ENCODE results near the gene MTMR3. TPM values are rescaled to one million over a fixed set of nuclear protein-coding genes. Genes with fewer than 3 reads are reported as not detected.

Gene MTMR3
- total and polyA plus RNA-seq, 2 donors (not counting 1 experiment from before 2014, with no cell fraction given): 31.7 to 67.8 TPM

DNA sequence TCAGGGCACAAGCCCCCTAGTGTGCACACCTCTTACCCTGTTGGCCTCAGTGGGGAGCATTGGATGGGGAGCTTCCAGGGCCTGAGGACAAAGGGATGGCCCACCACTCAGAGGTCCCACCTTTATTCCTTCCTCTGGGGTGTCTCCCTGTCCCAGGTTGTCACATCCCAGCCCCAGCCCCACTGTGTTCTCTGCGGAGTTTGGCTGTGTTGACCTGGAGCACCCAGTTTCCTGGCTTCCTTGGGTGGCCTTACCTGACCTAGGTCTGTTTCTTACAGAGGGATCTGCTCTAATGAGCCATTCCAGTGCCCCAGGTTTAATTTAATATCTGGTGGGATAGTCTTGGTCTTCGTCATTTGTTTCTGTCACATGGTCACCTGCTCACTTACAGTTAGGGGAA, 158.5 kb downstream of the MTMR3 start:
- TF ChIP-seq, protein P1, sequence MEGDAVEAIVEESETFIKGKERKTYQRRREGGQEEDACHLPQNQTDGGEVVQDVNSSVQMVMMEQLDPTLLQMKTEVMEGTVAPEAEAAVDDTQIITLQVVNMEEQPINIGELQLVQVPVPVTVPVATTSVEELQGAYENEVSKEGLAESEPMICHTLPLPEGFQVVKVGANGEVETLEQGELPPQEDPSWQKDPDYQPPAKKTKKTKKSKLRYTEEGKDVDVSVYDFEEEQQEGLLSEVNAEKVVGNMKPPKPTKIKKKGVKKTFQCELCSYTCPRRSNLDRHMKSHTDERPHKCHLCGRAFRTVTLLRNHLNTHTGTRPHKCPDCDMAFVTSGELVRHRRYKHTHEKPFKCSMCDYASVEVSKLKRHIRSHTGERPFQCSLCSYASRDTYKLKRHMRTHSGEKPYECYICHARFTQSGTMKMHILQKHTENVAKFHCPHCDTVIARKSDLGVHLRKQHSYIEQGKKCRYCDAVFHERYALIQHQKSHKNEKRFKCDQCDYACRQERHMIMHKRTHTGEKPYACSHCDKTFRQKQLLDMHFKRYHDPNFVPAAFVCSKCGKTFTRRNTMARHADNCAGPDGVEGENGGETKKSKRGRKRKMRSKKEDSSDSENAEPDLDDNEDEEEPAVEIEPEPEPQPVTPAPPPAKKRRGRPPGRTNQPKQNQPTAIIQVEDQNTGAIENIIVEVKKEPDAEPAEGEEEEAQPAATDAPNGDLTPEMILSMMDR (IDR thresholded peaks at IDR 0.05): no peak
- no peak for TF ChIP-seq EZH2 (IDR thresholded peaks at IDR 0.05; ENCODE audit: borderline replicate concordance, insufficient read depth, low read depth, low read length, poor library complexity, severe bottlenecking)
- no peak overlapping the region for H3K27ac Mint-ChIP-seq
- Histone ChIP-seq H3K4me1 (ENCODE audit: control insufficient read depth in 2 of 2, insufficient read depth in 2 of 2, low read length in 2 of 2) (no peaks in the 10 kb centered on the region), H4K20me1 (ENCODE audit: control insufficient read depth, insufficient read depth, low read length, poor library complexity, severe bottlenecking) (no peaks in the 10 kb centered on the region), H3K79me2 (ENCODE audit: control insufficient read depth, insufficient read depth, low read length) (no peaks in the 10 kb centered on the region), H2AFZ (ENCODE audit: insufficient read depth, low read depth, low read length, poor library complexity, severe bottlenecking) (no peak overlapping the region), H3K4me2 (replicated peaks; ENCODE audit: low read depth, low read length, poor library complexity, severe bottlenecking) (no peak overlapping the region), H3K27ac (ENCODE audit: low read length in 2 of 2) (no peak overlapping the region), H3K9me3 (ENCODE audit: control extremely low read depth in 1 of 3, control insufficient read depth in 2 of 3, insufficient read depth in 1 of 3, low read length in 2 of 3) (peaks cover 0 to 5% (median 0%) of the 10 kb centered on the region in 3 donors), H3K9ac (ENCODE audit: low read length) (no peak overlapping the region), H3K4me3 (ENCODE audit: control extremely low read depth in 1 of 5, extremely low read depth in 1 of 5, insufficient read depth in 1 of 5, low read depth in 2 of 5, low read length in 4 of 5) (no peak overlapping the region), H3K27me3 (replicated peaks in 1 of 4; ENCODE audit: control extremely low read depth in 1 of 4, control insufficient read depth in 3 of 4, insufficient read depth in 4 of 4, low read length in 3 of 4) (no peaks in the 10 kb centered on the region), H3K36me3 (replicated peaks in 1 of 2; ENCODE audit: control extremely low read depth in 1 of 2, control insufficient read depth in 1 of 2, extremely low read depth in 1 of 2, insufficient read depth in 2 of 2, low read length in 1 of 2) (no peaks in the 10 kb centered on the region)
- WGBS (ENCODE audit: insufficient coverage): 79% methylated on average over 2 of the region's 2 CpGs
- ChIA-PET POLR2A (no interaction called here), CTCF (no interaction called here)
- no peak overlapping the region for H3K4me3 Mint-ChIP-seq
- ATAC-seq (ENCODE audit: low read depth) (no peak), DNase-seq (no peak)
- no peaks in the 10 kb centered on the region for H3K9me3 Mint-ChIP-seq (ENCODE audit: insufficient read depth)
- intact Hi-C loops (cut with micrococcal nuclease): no loop called here
- peaks cover 3% of the 10 kb centered on the region for H3K27me3 Mint-ChIP-seq
- H3K4me1 Mint-ChIP-seq: no peaks in the 10 kb centered on the region

- WGBS (ENCODE audit: insufficient coverage): 92% methylated on average over 1 of the region's 2 CpGs
- Mint-ChIP-seq H3K27ac (no peak overlapping the region), H3K9me3 (ENCODE audit: insufficient read depth) (no peaks in the 10 kb centered on the region), H3K4me1 (no peaks in the 10 kb centered on the region), H3K27me3 (peaks cover 3% of the 10 kb centered on the region), H3K4me3 (no peak overlapping the region)
- no peak for TF ChIP-seq EZH2 (IDR thresholded peaks at IDR 0.05; ENCODE audit: borderline replicate concordance, insufficient read depth, low read depth, low read length, poor library complexity, severe bottlenecking)
- TF ChIP-seq, protein P1 (IDR thresholded peaks at IDR 0.05): no peak
- intact Hi-C loops (cut with micrococcal nuclease): no loop called here
- Histone ChIP-seq H3K9me3 (ENCODE audit: control extremely low read depth in 1 of 3, control insufficient read depth in 2 of 3, insufficient read depth in 1 of 3, low read length in 2 of 3) (peaks cover 0 to 5% (median 0%) of the 10 kb centered on the region in 3 donors), H3K4me3 (ENCODE audit: control extremely low read depth in 1 of 5, extremely low read depth in 1 of 5, insufficient read depth in 1 of 5, low read depth in 2 of 5, low read length in 4 of 5) (no peak overlapping the region), H3K4me1 (ENCODE audit: control insufficient read depth in 2 of 2, insufficient read depth in 2 of 2, low read length in 2 of 2) (peaks cover 0 to 2% of the 10 kb centered on the region in 2 donors), H4K20me1 (ENCODE audit: control insufficient read depth, insufficient read depth, low read length, poor library complexity, severe bottlenecking) (no peaks in the 10 kb centered on the region), H3K79me2 (ENCODE audit: control insufficient read depth, insufficient read depth, low read length) (no peaks in the 10 kb centered on the region), H3K36me3 (replicated peaks in 1 of 2; ENCODE audit: control extremely low read depth in 1 of 2, control insufficient read depth in 1 of 2, extremely low read depth in 1 of 2, insufficient read depth in 2 of 2, low read length in 1 of 2) (no peaks in the 10 kb centered on the region), H3K4me2 (replicated peaks; ENCODE audit: low read depth, low read length, poor library complexity, severe bottlenecking) (no peak overlapping the region), H3K27ac (ENCODE audit: low read length in 2 of 2) (no peak overlapping the region), H3K27me3 (replicated peaks in 1 of 4; ENCODE audit: control extremely low read depth in 1 of 4, control insufficient read depth in 3 of 4, insufficient read depth in 4 of 4, low read length in 3 of 4) (no peaks in the 10 kb centered on the region), H2AFZ (ENCODE audit: insufficient read depth, low read depth, low read length, poor library complexity, severe bottlenecking) (no peak overlapping the region), H3K9ac (ENCODE audit: low read length) (no peak overlapping the region)
- CTCF ChIA-PET: no interaction called here
- DNase-seq (no peak), ATAC-seq (ENCODE audit: low read depth) (no peak)
- POLR2A ChIA-PET: no interaction called here
These were observed 158.9 kb downstream of the MTMR3 start for GRCh38 chr22:30041881-30042280.
